A549 (cell line): ENCODE measurements around the gene LEKR1. TPM values are rescaled to one million over a fixed set of nuclear protein-coding genes. Genes with fewer than 3 reads are reported as not detected.

Experiments used
- ATAC-seq, 2 experiments: fragments of 200-7000 bp in 1 of 2; fragments of >200 bp in 1 of 2; cut with Nextera tagmentation in 1 of 2; cut with Tn5 transposase in 1 of 2; 3 replicates each; pipeline versions ENCODE4 v1.8.0 to v1.9.1; 2018 to 2020; ENCODE audit warnings: mild to moderate bottlenecking in 1 of 2, moderate library complexity in 1 of 2
- CTCF ChIA-PET: fragments of 300-600 bp; sonication (Branson Sonifier 250); formaldehyde crosslinking; extraction: SDS; loops from one replicate; lab custom pipeline; 2021; ENCODE audit warnings: antibody characterized with exemption, inconsistent platforms; lab: Yijun Ruan, JAX
- POLR2A ChIA-PET: fragments of 350-600 bp; formaldehyde crosslinking; extraction: SDS; loops from one replicate; lab custom pipeline; 2021; ENCODE audit warnings: antibody characterized with exemption, inconsistent platforms; lab: Yijun Ruan, JAX
- DNase-seq, 2 experiments: peaks; one replicate each; pipeline versions ENCODE4 v3.0.0 to v3.0.0-alpha.2; 2011 to 2016; ENCODE audit warnings: low read depth in 1 of 2, low spot score in 1 of 2
- FAIRE-seq: peaks from 2 replicates; lab custom pipeline; 2011; peaks lifted over from hg19 to GRCh38; lab: Jason Lieb, UNC
- H3K27ac ChIP-seq, 2 experiments: fragments of >200 bp; sonication (Bioruptor Twin); formaldehyde crosslinking; 3 replicates each; pipeline ENCODE4 v1.5.1; 2016 to 2017
- H3K4me1 ChIP-seq: fragments of >200 bp; sonication (Bioruptor Twin); formaldehyde crosslinking; 3 replicates; pipeline ENCODE4 v1.6.1; 2016
- H3K4me2 ChIP-seq: fragments of >200 bp; sonication (Bioruptor Twin); formaldehyde crosslinking; 3 replicates; pipeline ENCODE4 v1.6.1; 2016
- H3K4me3 ChIP-seq: fragments of >200 bp; sonication (Bioruptor Twin); formaldehyde crosslinking; 3 replicates; pipeline ENCODE4 v1.5.1; 2016
- H3K9me3 ChIP-seq: fragments of >200 bp; sonication (Bioruptor Twin); formaldehyde crosslinking; 3 replicates; pipeline ENCODE4 v1.6.1; 2016
- EP300 ChIP-seq, 2 experiments: fragments of >200 bp; sonication (Bioruptor Twin); formaldehyde crosslinking; IDR thresholded peaks; 2 replicates in 1 of 2; 3 replicates in 1 of 2; pipeline ENCODE4 v1.6.1; 2016 to 2017
- FOXS1 ChIP-seq: fragments of 250-450 bp; sonication (Bioruptor Pico); IDR thresholded peaks from 2 replicates; pipeline ENCODE4 v1.5.0; 2020; ENCODE audit warnings: mild to moderate bottlenecking, moderate library complexity
- HDAC2 ChIP-seq: fragments of 200-600 bp; sonication (generic); IDR thresholded peaks from 2 replicates; pipeline ENCODE4 v1.6.1; 2016
- HOXA7 ChIP-seq: fragments of 250-450 bp; sonication (Bioruptor Pico); IDR thresholded peaks from 2 replicates; pipeline ENCODE4 v1.5.0; 2020; ENCODE audit warnings: mild to moderate bottlenecking, moderate library complexity
- POLR2A ChIP-seq: IDR thresholded peaks from 2 replicates; pipeline ENCODE4 v1.6.1; 2012; ENCODE audit warnings: mild to moderate bottlenecking, low read length
- POLR2AphosphoS2 ChIP-seq: conservative IDR thresholded peaks from 2 replicates; pipeline ENCODE4 v1.6.1; 2012; ENCODE audit warnings: low read length, improper control_type of control experiment, inconsistent platforms
- RFX5 ChIP-seq: fragments of 450-650 bp; IDR thresholded peaks from 2 replicates; pipeline ENCODE4 v1.7.1; 2014; ENCODE audit warnings: antibody characterized with exemption, mild to moderate bottlenecking, moderate library complexity
- SMC3 ChIP-seq: fragments of >200 bp; sonication (Bioruptor Twin); formaldehyde crosslinking; IDR thresholded peaks from 3 replicates; pipeline ENCODE4 v1.6.1; 2018; ENCODE audit warnings: inconsistent platforms
- ZFP36 ChIP-seq: fragments of 450-650 bp; IDR thresholded peaks from 2 replicates; pipeline ENCODE4 v1.6.1; 2014; ENCODE audit warnings: borderline replicate concordance; ENCODE audit not compliant: partially characterized antibody
- ZSCAN20 ChIP-seq: fragments of 250-450 bp; sonication (Bioruptor Pico); IDR thresholded peaks from 2 replicates; pipeline ENCODE4 v1.8.0; 2022; ENCODE audit warnings: mild to moderate bottlenecking, moderate library complexity
- WGBS: methylation state at CpG from one replicate; pipeline ENCODE4 v1.1.6; 2017; ENCODE audit errors: missing lambda C conversion rate; 5-methylcytosine and 5-hydroxymethylcytosine counted together
- polyA plus RNA-seq, 4 experiments: library from polyadenylated mRNA; depleted of rRNA in 3 of 4; stranded (reverse); fragments of >200 nt; fragmentation: RNase III in 1 of 4; extraction: RNeasy Plus Mini Kit Qiagen cat#74134 plus additional on column Dnase treatment in 1 of 4; gene quantifications; 2 replicates in 3 of 4; 3 replicates in 1 of 4; pipeline ENCODE4 v1.2.3, GENCODE V29; 2011 to 2017
- TF ChIP-seq, protein P1 (sequence below): fragments of 450-650 bp; IDR thresholded peaks from 2 replicates; pipeline ENCODE4 v1.6.1; 2014; ENCODE audit warnings: antibody characterized with exemption
- TF ChIP-seq, protein P2 (sequence below): fragments of >200 bp; sonication (Bioruptor Twin); formaldehyde crosslinking; IDR thresholded peaks from 3 replicates; pipeline ENCODE4 v1.6.1; 2016
- TF ChIP-seq, protein P3 (sequence below): fragments of >200 bp; sonication (Bioruptor Twin); formaldehyde crosslinking; IDR thresholded peaks from 2 replicates; pipeline ENCODE4 v1.6.1; 2016
- TF ChIP-seq, protein P4 (sequence below): fragments of >200 bp; sonication (Bioruptor Twin); formaldehyde crosslinking; IDR thresholded peaks from 3 replicates; pipeline ENCODE4 v1.5.1; 2016

LEKR1 gene
- polyA plus RNA-seq, 2 of the 4 experiments (the other 2 are of a cell fraction) = 1.3 to 1.4 TPM

DNA sequence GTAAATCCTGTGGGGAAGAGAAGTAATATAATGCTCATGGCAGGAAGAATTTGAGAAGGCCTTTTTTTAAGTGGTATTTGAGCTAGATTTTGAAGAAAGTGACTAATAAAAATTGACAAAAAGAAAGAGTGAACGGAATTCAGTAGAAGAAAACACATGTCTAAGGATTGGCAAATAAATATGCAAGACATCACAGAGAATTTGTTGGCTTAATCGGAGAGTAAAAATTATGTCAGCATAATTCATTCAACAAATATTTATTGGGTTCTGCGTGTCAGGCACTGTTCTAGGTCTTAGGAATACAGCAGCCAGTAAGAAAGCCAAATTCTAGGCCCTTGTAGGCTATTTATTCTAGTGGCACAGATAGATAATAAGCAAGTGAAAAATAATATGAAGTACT, 33.6 kb upstream of the LEKR1 start:
- CTCF ChIA-PET = interaction anchor here (1.2 kb wide), 1 partner anchor 642 kb away, joined by 3 read pairs; no protein-coding TSS in a partner anchor
- no peak overlapping the region for H3K4me3 ChIP-seq
- FAIRE-seq (no peak), DNase-seq (no peak), ATAC-seq (no peak)
- H3K4me2 ChIP-seq = no peak overlapping the region
- WGBS = 37% methylated on average over 3 of the region's 3 CpGs
- TF ChIP-seq ZSCAN20 (CRISPR knock-in tag) = no peak
- TF ChIP-seq SMC3 = no peak
- TF ChIP-seq EP300 (IDR thresholded peaks at IDR 0.05) = no peak
- no peak for TF ChIP-seq ZFP36
- peak overlapping the region; percentile 15 to 34; a peak in 1 of 6 replicates for H3K27ac ChIP-seq
- peaks cover 41% of the 10 kb centered on the region for H3K4me1 ChIP-seq
- POLR2A ChIA-PET = no interaction called here
- H3K9me3 ChIP-seq = no peaks in the 10 kb centered on the region

DNA sequence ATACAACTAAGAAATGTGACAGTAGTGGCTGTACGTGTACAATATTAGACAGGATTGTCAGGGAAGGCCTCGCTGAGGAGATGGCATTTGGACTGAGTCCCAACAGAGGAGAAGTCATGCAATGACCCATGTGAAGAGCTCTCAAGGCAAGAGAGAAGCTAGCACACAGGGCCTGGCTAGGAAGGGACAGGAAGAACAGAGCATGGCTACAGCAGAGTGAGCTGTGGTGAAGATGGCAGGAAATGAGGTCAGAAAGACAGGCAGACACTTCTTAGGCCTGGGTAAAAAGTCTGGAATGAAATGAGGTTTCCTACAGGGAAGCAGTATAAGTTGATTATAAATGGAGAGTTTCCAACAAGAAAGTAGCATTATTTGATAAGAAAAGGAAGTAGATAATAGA, 33.2 kb upstream of the LEKR1 start:
- Histone ChIP-seq H3K9me3 (no peaks in the 10 kb centered on the region), H3K4me1 (peaks cover 37% of the 10 kb centered on the region), H3K4me2 (no peak overlapping the region), H3K4me3 (no peak overlapping the region), H3K27ac (peak overlapping the region; percentile 15 to 34; a peak in 2 of 6 replicates)
- WGBS = 85% methylated on average over 2 of the region's 2 CpGs
- ChIA-PET CTCF (no interaction called here), POLR2A (interaction anchor here (0.5 kb wide), 1 partner anchor 9 kb away, joined by 3 read pairs; no protein-coding TSS in a partner anchor)
- DNase-seq (no peak), FAIRE-seq (no peak), ATAC-seq (no peak)
- TF ChIP-seq, protein P1, sequence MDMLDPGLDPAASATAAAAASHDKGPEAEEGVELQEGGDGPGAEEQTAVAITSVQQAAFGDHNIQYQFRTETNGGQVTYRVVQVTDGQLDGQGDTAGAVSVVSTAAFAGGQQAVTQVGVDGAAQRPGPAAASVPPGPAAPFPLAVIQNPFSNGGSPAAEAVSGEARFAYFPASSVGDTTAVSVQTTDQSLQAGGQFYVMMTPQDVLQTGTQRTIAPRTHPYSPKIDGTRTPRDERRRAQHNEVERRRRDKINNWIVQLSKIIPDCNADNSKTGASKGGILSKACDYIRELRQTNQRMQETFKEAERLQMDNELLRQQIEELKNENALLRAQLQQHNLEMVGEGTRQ = no peak
- TF ChIP-seq, protein P2, sequence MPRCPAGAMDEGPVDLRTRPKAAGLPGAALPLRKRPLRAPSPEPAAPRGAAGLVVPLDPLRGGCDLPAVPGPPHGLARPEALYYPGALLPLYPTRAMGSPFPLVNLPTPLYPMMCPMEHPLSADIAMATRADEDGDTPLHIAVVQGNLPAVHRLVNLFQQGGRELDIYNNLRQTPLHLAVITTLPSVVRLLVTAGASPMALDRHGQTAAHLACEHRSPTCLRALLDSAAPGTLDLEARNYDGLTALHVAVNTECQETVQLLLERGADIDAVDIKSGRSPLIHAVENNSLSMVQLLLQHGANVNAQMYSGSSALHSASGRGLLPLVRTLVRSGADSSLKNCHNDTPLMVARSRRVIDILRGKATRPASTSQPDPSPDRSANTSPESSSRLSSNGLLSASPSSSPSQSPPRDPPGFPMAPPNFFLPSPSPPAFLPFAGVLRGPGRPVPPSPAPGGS = no peak
- no peak for TF ChIP-seq ZFP36
- TF ChIP-seq RFX5 = no peak
- no peak for TF ChIP-seq POLR2AphosphoS2
- TF ChIP-seq, protein P3, sequence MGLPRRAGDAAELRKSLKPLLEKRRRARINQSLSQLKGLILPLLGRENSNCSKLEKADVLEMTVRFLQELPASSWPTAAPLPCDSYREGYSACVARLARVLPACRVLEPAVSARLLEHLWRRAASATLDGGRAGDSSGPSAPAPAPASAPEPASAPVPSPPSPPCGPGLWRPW = no peak
- TF ChIP-seq, all 56 proteins: peak for 0

DNA sequence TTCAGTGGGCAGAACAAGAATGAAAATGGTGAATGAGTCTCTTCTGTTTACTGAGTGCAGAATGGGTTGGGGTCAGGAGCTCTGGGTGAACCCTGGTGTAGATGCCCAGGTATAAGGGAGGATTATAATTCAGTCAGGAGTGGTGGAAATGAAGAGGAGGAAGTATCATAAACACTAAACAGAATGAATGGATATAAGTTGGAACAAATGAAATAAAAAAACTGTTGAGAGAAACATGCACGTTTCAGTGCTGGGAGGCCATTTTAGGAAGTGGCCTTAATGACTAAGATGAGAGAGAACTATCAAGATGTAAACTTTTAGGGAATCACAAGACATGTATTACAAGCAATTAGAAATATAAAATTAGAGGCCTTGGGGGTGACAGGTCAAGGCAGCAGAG, 32.8 kb upstream of the LEKR1 start:
- FAIRE-seq (no peak), ATAC-seq (no peak), DNase-seq (no peak)
- 79% methylated on average over 1 of the region's 1 CpG for WGBS
- Histone ChIP-seq H3K27ac (no peak overlapping the region; a peak in 1 of 6 replicates), H3K9me3 (no peaks in the 10 kb centered on the region), H3K4me1 (peaks cover 32% of the 10 kb centered on the region), H3K4me2 (no peak overlapping the region), H3K4me3 (no peak overlapping the region)
- no peak for TF ChIP-seq POLR2A
- TF ChIP-seq FOXS1 (CRISPR knock-in tag) = no peak
- no peak for TF ChIP-seq EP300 (IDR thresholded peaks at IDR 0.05)
- no peak for TF ChIP-seq HOXA7 (CRISPR knock-in tag)
- TF ChIP-seq HDAC2 = no peak
- TF ChIP-seq, protein P4, sequence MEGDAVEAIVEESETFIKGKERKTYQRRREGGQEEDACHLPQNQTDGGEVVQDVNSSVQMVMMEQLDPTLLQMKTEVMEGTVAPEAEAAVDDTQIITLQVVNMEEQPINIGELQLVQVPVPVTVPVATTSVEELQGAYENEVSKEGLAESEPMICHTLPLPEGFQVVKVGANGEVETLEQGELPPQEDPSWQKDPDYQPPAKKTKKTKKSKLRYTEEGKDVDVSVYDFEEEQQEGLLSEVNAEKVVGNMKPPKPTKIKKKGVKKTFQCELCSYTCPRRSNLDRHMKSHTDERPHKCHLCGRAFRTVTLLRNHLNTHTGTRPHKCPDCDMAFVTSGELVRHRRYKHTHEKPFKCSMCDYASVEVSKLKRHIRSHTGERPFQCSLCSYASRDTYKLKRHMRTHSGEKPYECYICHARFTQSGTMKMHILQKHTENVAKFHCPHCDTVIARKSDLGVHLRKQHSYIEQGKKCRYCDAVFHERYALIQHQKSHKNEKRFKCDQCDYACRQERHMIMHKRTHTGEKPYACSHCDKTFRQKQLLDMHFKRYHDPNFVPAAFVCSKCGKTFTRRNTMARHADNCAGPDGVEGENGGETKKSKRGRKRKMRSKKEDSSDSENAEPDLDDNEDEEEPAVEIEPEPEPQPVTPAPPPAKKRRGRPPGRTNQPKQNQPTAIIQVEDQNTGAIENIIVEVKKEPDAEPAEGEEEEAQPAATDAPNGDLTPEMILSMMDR = no peak
- no peak for TF ChIP-seq SMC3
- POLR2A ChIA-PET = interaction anchor here (0.5 kb wide), 1 partner anchor 10 kb away, joined by 3 read pairs; no protein-coding TSS in a partner anchor
- CTCF ChIA-PET = no interaction called here

DNA sequence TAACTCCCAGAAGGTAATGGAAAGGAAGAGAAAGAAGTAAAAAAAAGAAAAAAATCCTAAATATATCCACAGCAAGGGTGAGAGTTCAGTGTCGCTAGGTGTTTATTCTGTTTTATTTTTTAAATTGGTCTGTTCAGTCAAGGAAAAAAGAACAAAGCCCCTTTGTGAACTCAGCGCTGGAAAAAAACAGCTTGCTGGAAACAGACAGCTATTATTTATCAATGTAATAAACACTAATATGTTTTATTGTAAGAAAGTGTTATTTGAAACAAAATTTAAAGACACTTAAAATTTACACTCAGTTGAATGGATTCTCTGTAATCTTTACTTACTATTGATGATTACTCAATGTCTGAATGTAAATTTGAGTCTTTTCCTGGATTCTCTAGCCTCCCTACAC, 32.3 kb upstream of the LEKR1 start:
- DNase-seq (no peak), ATAC-seq (no peak), FAIRE-seq (no peak)
- WGBS = 91% methylated on average over 2 of the region's 2 CpGs
- TF ChIP-seq, protein P4 = no peak
- Histone ChIP-seq H3K27ac (no peak overlapping the region), H3K4me2 (no peak overlapping the region), H3K4me1 (peaks cover 28% of the 10 kb centered on the region), H3K4me3 (no peak overlapping the region), H3K9me3 (no peaks in the 10 kb centered on the region)
- CTCF ChIA-PET = no interaction called here
- POLR2A ChIA-PET = no interaction called here
